K562 (cell line): ENCODE data around the gene HIVEP2.

Experiments
- CBFB ChIP-seq: sonication (generic); formaldehyde crosslinking; IDR thresholded peaks from 2 replicates; pipeline ENCODE4 v1.4.0; 2020; ENCODE audit warnings: mild to moderate bottlenecking, missing genetic modification reagents
- CHD1 ChIP-seq: fragments of 200-600 bp; sonication (generic); IDR thresholded peaks from one replicate; pipeline ENCODE4 v1.6.1; 2012; ENCODE audit warnings: mild to moderate bottlenecking, moderate library complexity, low read length, inconsistent platforms
- CREB1 ChIP-seq, 2 experiments: sonication (generic) in 1 of 2; formaldehyde crosslinking in 1 of 2; IDR thresholded peaks; 2 replicates each; pipeline versions ENCODE4 v1.6.1 to v1.8.0; 2012 to 2022; ENCODE audit warnings: inconsistent platforms in 1 of 2, mild to moderate bottlenecking in 1 of 2, missing genetic modification reagents in 1 of 2, moderate library complexity in 1 of 2
- CTCF ChIP-seq, 3 experiments: IDR thresholded peaks in 2 of 3; conservative IDR thresholded peaks in 1 of 3; 2 replicates each; pipeline ENCODE4 v1.5.1; 2011 to 2012; ENCODE audit warnings: low read length in 3 of 3, mild to moderate bottlenecking in 3 of 3, control low read depth in 2 of 3, improper control_type of control experiment in 1 of 3, inconsistent platforms in 1 of 3, low read depth in 1 of 3, mixed read lengths in 1 of 3, moderate library complexity in 1 of 3; ENCODE audit not compliant: insufficient read depth in 2 of 3
- KAT8 ChIP-seq: fragments of 450-650 bp; IDR thresholded peaks from 2 replicates; pipeline ENCODE4 v1.6.1; 2016; ENCODE audit warnings: low read depth, mild to moderate bottlenecking
- MGA ChIP-seq: fragments of 450-650 bp; IDR thresholded peaks from 2 replicates; pipeline ENCODE4 v1.6.1; 2016; ENCODE audit warnings: mild to moderate bottlenecking, moderate library complexity
- MTA3 ChIP-seq: fragments of 450-650 bp; formaldehyde crosslinking; IDR thresholded peaks from 2 replicates; pipeline ENCODE4 v1.6.1; 2017; ENCODE audit warnings: mild to moderate bottlenecking, borderline replicate concordance
- POLR2A ChIP-seq: fragments of 450-650 bp; conservative IDR thresholded peaks from 2 replicates; pipeline ENCODE4 v1.6.1; 2016
- PREB ChIP-seq: sonication (generic); formaldehyde crosslinking; IDR thresholded peaks from 2 replicates; pipeline ENCODE4 v1.8.1; 2023; ENCODE audit warnings: mild to moderate bottlenecking, missing genetic modification reagents
- TAF9B ChIP-seq: fragments of 450-650 bp; IDR thresholded peaks from 2 replicates; pipeline ENCODE4 v1.6.1; 2018; ENCODE audit warnings: mild to moderate bottlenecking; ENCODE audit not compliant: partially characterized antibody
- USF1 ChIP-seq: sonication (generic); formaldehyde crosslinking; IDR thresholded peaks from 2 replicates; pipeline ENCODE4 v1.9.0; 2022; ENCODE audit warnings: mild to moderate bottlenecking, missing genetic modification reagents
- ZNF140 ChIP-seq: fragments of 250-450 bp; sonication (Bioruptor Pico); IDR thresholded peaks from 2 replicates; pipeline ENCODE4 v1.8.0; 2021; ENCODE audit warnings: moderate library complexity, mild to moderate bottlenecking, inconsistent platforms
- TF ChIP-seq, protein P1 (sequence below): fragments of 200-800 bp; sonication (Bioruptor generic); IDR thresholded peaks from 2 replicates; pipeline ENCODE4 v1.6.1; 2016; ENCODE audit warnings: missing genetic modification characterization, missing compliant biosample characterization

- TF ChIP-seq, protein P1, sequence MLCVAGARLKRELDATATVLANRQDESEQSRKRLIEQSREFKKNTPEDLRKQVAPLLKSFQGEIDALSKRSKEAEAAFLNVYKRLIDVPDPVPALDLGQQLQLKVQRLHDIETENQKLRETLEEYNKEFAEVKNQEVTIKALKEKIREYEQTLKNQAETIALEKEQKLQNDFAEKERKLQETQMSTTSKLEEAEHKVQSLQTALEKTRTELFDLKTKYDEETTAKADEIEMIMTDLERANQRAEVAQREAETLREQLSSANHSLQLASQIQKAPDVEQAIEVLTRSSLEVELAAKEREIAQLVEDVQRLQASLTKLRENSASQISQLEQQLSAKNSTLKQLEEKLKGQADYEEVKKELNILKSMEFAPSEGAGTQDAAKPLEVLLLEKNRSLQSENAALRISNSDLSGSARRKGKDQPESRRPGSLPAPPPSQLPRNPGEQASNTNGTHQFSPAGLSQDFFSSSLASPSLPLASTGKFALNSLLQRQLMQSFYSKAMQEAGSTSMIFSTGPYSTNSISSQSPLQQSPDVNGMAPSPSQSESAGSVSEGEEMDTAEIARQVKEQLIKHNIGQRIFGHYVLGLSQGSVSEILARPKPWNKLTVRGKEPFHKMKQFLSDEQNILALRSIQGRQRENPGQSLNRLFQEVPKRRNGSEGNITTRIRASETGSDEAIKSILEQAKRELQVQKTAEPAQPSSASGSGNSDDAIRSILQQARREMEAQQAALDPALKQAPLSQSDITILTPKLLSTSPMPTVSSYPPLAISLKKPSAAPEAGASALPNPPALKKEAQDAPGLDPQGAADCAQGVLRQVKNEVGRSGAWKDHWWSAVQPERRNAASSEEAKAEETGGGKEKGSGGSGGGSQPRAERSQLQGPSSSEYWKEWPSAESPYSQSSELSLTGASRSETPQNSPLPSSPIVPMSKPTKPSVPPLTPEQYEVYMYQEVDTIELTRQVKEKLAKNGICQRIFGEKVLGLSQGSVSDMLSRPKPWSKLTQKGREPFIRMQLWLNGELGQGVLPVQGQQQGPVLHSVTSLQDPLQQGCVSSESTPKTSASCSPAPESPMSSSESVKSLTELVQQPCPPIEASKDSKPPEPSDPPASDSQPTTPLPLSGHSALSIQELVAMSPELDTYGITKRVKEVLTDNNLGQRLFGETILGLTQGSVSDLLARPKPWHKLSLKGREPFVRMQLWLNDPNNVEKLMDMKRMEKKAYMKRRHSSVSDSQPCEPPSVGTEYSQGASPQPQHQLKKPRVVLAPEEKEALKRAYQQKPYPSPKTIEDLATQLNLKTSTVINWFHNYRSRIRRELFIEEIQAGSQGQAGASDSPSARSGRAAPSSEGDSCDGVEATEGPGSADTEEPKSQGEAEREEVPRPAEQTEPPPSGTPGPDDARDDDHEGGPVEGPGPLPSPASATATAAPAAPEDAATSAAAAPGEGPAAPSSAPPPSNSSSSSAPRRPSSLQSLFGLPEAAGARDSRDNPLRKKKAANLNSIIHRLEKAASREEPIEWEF (CRISPR knock-in tag) = no peak
- TF ChIP-seq MGA (no peak), USF1 (no peak), CTCF (IDR thresholded peaks at IDR 0.05 in 2 of 3, conservative IDR thresholded peaks at IDR 0.05 in 1 of 3; ENCODE audit: insufficient read depth in 2 of 3, low read depth in 1 of 3, low read length in 3 of 3) (no peak), POLR2A (no peak), TAF9B (no peak), CBFB (CRISPR knock-in tag) (no peak), KAT8 (no peak), CHD1 (no peak), CREB1 (IDR thresholded peaks at IDR 0.05) (no peak), CREB1 (CRISPR knock-in tag; IDR thresholded peaks at IDR 0.05) (no peak), MTA3 (no peak), PREB (CRISPR knock-in tag) (no peak), ZNF140 (CRISPR knock-in tag) (no peak)
These were observed 39.4 kb upstream of the HIVEP2 start for GRCh38 chr6:142984386-142984785.
